ENCODE measurements around the gene KRT38. TPM values are rescaled to one million over a fixed set of nuclear protein-coding genes. Genes with fewer than 3 reads are reported as not detected.

The KRT38 gene
- total RNA-seq, 2 experiments from 2014 or later: not detected

DNA sequence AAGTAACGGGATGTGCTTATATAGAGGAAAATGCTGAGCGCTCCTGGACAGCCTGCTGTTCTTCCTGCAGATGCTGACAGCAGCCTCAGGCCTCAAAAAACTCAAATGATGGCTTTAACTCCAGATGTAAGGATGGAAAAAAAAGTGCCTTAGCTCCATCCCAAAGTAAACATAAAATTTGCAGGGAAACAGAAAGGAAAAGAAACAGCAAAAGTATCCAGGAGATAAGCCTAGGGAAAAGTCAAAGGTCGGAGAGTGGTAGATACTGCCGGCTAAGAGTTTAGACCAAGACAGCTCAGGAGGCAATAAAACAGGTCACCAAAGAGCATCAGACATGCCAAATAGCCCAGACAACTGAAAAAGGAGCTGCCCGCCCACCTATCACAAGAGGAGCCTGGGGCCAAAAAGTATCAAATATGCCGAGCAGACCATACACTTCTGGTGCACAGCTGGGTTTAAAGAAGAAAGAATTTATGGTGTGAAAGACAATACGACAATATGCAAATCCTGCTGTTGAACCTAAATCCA lies 50.3 kb downstream of the KRT38 start:
- no peaks in the 10 kb centered on the region for H3K27me3 Mint-ChIP-seq (ENCODE audit: low read depth)
- no peak overlapping the region for H3K4me3 Mint-ChIP-seq
- DNase-seq: no peak
- no peaks in the 10 kb centered on the region for H3K4me1 Mint-ChIP-seq (ENCODE audit: low read depth)
- H3K9me3 Mint-ChIP-seq: peaks cover 9% of the 10 kb centered on the region
- no peak overlapping the region for H3K27ac Mint-ChIP-seq
- CTCF ChIA-PET: interaction anchor here (0.6 to 1.5 kb wide), 2 partner anchors 10 to 371 kb away, joined by 4 to 5 read pairs; no protein-coding TSS in a partner anchor
- peaks cover 3% of the 10 kb centered on the region for H3K36me3 Mint-ChIP-seq (ENCODE audit: low read depth)
- intact Hi-C loops (cut with micrococcal nuclease): no loop called here

DNA sequence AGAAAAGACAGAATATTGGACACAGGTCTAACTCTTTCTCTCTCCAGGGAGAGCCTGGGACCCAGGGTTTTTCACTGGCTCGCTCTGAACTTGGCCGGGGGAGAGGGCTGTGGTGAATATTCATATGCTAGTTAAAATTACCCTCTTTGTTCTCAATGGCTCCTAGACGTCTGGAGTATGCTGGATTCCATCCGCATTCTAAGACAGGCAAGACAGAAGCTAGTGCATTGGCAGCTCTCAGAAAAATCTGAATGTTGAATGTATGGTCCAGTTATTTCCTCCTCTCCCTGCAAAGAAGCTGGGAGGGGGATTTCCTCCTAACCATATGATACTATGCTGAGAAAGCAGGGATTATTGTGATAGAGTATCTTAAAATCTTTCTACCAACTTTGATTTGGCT lies 53.1 kb downstream of the KRT38 start:
- peaks cover 9% of the 10 kb centered on the region for H3K9me3 Mint-ChIP-seq
- DNase-seq: no peak
- no peak overlapping the region for H3K27ac Mint-ChIP-seq
- H3K27me3 Mint-ChIP-seq (ENCODE audit: low read depth): no peaks in the 10 kb centered on the region
- CTCF ChIA-PET: no interaction called here
- peaks cover 3% of the 10 kb centered on the region for H3K36me3 Mint-ChIP-seq (ENCODE audit: low read depth)
- H3K4me1 Mint-ChIP-seq (ENCODE audit: low read depth): no peaks in the 10 kb centered on the region
- intact Hi-C loops (cut with micrococcal nuclease): no loop called here
- H3K4me3 Mint-ChIP-seq: no peak overlapping the region

DNA sequence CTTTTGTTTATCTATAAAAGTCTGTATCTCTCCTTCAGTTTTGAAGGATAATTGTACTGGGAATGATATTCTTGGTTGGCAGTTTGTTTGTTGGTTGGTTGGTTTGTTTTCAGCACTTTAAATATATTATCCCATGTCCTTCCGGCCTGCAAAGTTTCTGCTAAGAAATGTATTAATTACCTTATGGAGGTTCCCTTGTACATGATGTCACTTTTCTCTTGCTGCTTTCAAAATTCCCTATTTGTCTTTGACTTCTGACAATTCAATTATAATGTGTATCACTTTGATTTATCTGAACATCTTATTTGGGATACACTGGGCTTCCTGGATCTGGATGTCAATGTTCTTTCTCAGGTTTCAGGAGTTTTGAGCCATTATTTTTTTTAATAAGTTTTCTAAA lies 54.6 kb downstream of the KRT38 start:
- Mint-ChIP-seq H3K27ac (no peak overlapping the region), H3K4me3 (no peak overlapping the region), H3K9me3 (peaks cover 9% of the 10 kb centered on the region), H3K36me3 (ENCODE audit: low read depth) (peaks cover 3% of the 10 kb centered on the region), H3K4me1 (ENCODE audit: low read depth) (no peaks in the 10 kb centered on the region), H3K27me3 (ENCODE audit: low read depth) (no peaks in the 10 kb centered on the region)
- CTCF ChIA-PET: no interaction called here
- intact Hi-C loops (cut with micrococcal nuclease): no loop called here
- no peak for DNase-seq

Other genes starting within 250 kb of the KRT38 start
- gene KRTAP9-2, start 214.3 kb downstream of the KRT38 start, total RNA-seq: not detected
- not detected for gene KRTAP9-3, start 208.5 kb downstream of the KRT38 start, total RNA-seq
- gene KRTAP9-8, start 203.0 kb downstream of the KRT38 start, total RNA-seq: not detected
- not detected for gene KRTAP9-4, start 191.3 kb downstream of the KRT38 start, total RNA-seq
- not detected for gene KRTAP9-9, start 185.6 kb downstream of the KRT38 start, total RNA-seq
- gene KRTAP9-6, start 175.6 kb downstream of the KRT38 start, total RNA-seq: not detected
- not detected for gene KRTAP9-7, start 165.3 kb downstream of the KRT38 start, total RNA-seq
- not detected for gene KRTAP29-1, start 138.1 kb downstream of the KRT38 start, total RNA-seq
- under 1 TPM in 1 of 2 experiments, not detected in 1; 0.15 TPM for gene KRTAP16-1, start 131.7 kb downstream of the KRT38 start, total RNA-seq
- gene KRTAP17-1, start 125.3 kb downstream of the KRT38 start, total RNA-seq: not detected
- gene KRT33A, start 90.2 kb downstream of the KRT38 start, total RNA-seq: not detected
- not detected for gene KRT33B, start 71.2 kb downstream of the KRT38 start, total RNA-seq
- not detected for gene KRT34, start 58.7 kb downstream of the KRT38 start, total RNA-seq
- gene KRT31, start 43.4 kb downstream of the KRT38 start, total RNA-seq: not detected
- not detected for gene KRT37, start 16.4 kb downstream of the KRT38 start, total RNA-seq
- gene KRT32, start 26.4 kb upstream of the KRT38 start, total RNA-seq: not detected
- not detected for gene KRT35, start 40.2 kb upstream of the KRT38 start, total RNA-seq
- gene KRT36, start 48.9 kb upstream of the KRT38 start, total RNA-seq: not detected
- not detected for gene KRT13, start 64.6 kb upstream of the KRT38 start, total RNA-seq
- not detected for gene KRT15, start 77.9 kb upstream of the KRT38 start, total RNA-seq
- not detected for gene KRT19, start 87.3 kb upstream of the KRT38 start, total RNA-seq
- gene KRT9, start 131.1 kb upstream of the KRT38 start, total RNA-seq: not detected
- gene KRT14, start 145.9 kb upstream of the KRT38 start, total RNA-seq: not detected
- not detected for gene KRT16, start 171.8 kb upstream of the KRT38 start, total RNA-seq
- not detected for gene KRT17, start 183.6 kb upstream of the KRT38 start, total RNA-seq
- gene EIF1, start 247.9 kb upstream of the KRT38 start, total RNA-seq: 1,000 to 10,000 TPM; 1,206 to 1,253 TPM

Data from activated naive CD4-positive, alpha-beta T cell treated with anti-CD3 and anti-CD28 coated beads for 36 hours (primary cell).